ENCODE measurements around the gene APMAP.

- TF ChIP-seq, protein P1, sequence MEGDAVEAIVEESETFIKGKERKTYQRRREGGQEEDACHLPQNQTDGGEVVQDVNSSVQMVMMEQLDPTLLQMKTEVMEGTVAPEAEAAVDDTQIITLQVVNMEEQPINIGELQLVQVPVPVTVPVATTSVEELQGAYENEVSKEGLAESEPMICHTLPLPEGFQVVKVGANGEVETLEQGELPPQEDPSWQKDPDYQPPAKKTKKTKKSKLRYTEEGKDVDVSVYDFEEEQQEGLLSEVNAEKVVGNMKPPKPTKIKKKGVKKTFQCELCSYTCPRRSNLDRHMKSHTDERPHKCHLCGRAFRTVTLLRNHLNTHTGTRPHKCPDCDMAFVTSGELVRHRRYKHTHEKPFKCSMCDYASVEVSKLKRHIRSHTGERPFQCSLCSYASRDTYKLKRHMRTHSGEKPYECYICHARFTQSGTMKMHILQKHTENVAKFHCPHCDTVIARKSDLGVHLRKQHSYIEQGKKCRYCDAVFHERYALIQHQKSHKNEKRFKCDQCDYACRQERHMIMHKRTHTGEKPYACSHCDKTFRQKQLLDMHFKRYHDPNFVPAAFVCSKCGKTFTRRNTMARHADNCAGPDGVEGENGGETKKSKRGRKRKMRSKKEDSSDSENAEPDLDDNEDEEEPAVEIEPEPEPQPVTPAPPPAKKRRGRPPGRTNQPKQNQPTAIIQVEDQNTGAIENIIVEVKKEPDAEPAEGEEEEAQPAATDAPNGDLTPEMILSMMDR (IDR thresholded peaks at IDR 0.05; ENCODE audit: poor library complexity), result no peak
- TF ChIP-seq EZH2phosphoT487 (IDR thresholded peaks at IDR 0.05; ENCODE audit: low read depth, severe bottlenecking, unreplicated experiment) (no peak), EZH2 (IDR thresholded peaks at IDR 0.05; ENCODE audit: borderline replicate concordance) (no peak)
These were observed 28.1 kb downstream of the APMAP start for GRCh38 chr20:24964506-24964840.
